WTC11 (cell line): ENCODE results near the gene TMEM231. TPM values are rescaled to one million over a fixed set of nuclear protein-coding genes. Genes with fewer than 3 reads are reported as not detected.
A peak's percentile ranks its signal among the peaks of the same experiment; 100 is the strongest.

Experiments
- ATAC-seq: fragments of 200-7000 bp; cut with Tn5 transposase; 2 replicates; pipeline ENCODE4 v1.10.0; 2021; ENCODE audit warnings: mild to moderate bottlenecking, moderate library complexity
- Bru-seq: library from RNA; stranded (reverse); fragments of 400-500 nt; gene quantifications from one replicate; lab custom pipeline; 2021; lab: Mats Ljungman, UMichigan
- CTCF ChIA-PET: fragments of 300-600 bp; sonication (Branson Sonifier 250); formaldehyde crosslinking; loops from one replicate; lab custom pipeline; 2021; ENCODE audit warnings: antibody characterized with exemption; lab: Charles Lee
- POLR2A ChIA-PET: fragments of 350-600 bp; sonication (Branson Sonifier 250); formaldehyde crosslinking; loops from one replicate; lab custom pipeline; 2021; ENCODE audit warnings: antibody characterized with exemption; lab: Charles Lee
- DNase-seq: peaks from one replicate; pipeline ENCODE4 v3.0.0; 2021; ENCODE audit warnings: low spot score
- H3K27ac Mint-ChIP-seq: 2 replicates; pipeline ENCODE4 v1.8.0; 2021; ENCODE audit warnings: mixed read lengths
- H3K27me3 Mint-ChIP-seq: 2 replicates; pipeline ENCODE4 v1.8.0; 2021; ENCODE audit warnings: low read depth, mild to moderate bottlenecking, moderate library complexity, mixed read lengths
- H3K36me3 Mint-ChIP-seq: 2 replicates; pipeline ENCODE4 v1.8.0; 2021; ENCODE audit warnings: mixed read lengths
- H3K4me1 Mint-ChIP-seq: 2 replicates; pipeline ENCODE4 v1.8.0; 2022; ENCODE audit warnings: mixed read lengths
- H3K4me3 Mint-ChIP-seq: 2 replicates; pipeline ENCODE4 v1.8.0; 2021; ENCODE audit warnings: mild to moderate bottlenecking, moderate library complexity, mixed read lengths
- H3K9me3 Mint-ChIP-seq: 2 replicates; pipeline ENCODE4 v1.8.0; 2021; ENCODE audit warnings: mixed read lengths
- ESRRA ChIP-seq: sonication (generic); formaldehyde crosslinking; IDR thresholded peaks from 2 replicates; pipeline ENCODE4 v1.8.1; 2022; ENCODE audit warnings: mild to moderate bottlenecking, missing genetic modification reagents, borderline replicate concordance
- FOXJ3 ChIP-seq: sonication (generic); formaldehyde crosslinking; IDR thresholded peaks from 2 replicates; pipeline ENCODE4 v1.9.0; 2021; ENCODE audit warnings: missing genetic modification reagents, mild to moderate bottlenecking, borderline replicate concordance
- FOXP1 ChIP-seq: sonication (generic); formaldehyde crosslinking; IDR thresholded peaks from 2 replicates; pipeline ENCODE4 v1.8.0; 2022; ENCODE audit warnings: missing genetic modification reagents, mild to moderate bottlenecking, moderate library complexity, borderline replicate concordance
- JAZF1 ChIP-seq: fragments of 250-450 bp; sonication (Bioruptor Pico); IDR thresholded peaks from 2 replicates; pipeline ENCODE4 v1.9.0; 2021; ENCODE audit warnings: moderate library complexity, mild to moderate bottlenecking, inconsistent platforms
- KAT7 ChIP-seq: sonication (generic); formaldehyde crosslinking; IDR thresholded peaks from 2 replicates; pipeline ENCODE4 v1.8.1; 2023; ENCODE audit warnings: missing genetic modification reagents, mild to moderate bottlenecking, borderline replicate concordance
- NR2C2 ChIP-seq: sonication (generic); formaldehyde crosslinking; IDR thresholded peaks from 2 replicates; pipeline ENCODE4 v1.8.0; 2022; ENCODE audit warnings: mild to moderate bottlenecking, missing genetic modification reagents
- RORB ChIP-seq: fragments of 250-450 bp; sonication (Bioruptor Pico); IDR thresholded peaks from 2 replicates; pipeline ENCODE4 v1.9.0; 2021; ENCODE audit warnings: mild to moderate bottlenecking
- ZNF263 ChIP-seq: sonication (generic); formaldehyde crosslinking; IDR thresholded peaks from 2 replicates; pipeline ENCODE4 v1.8.1; 2022; ENCODE audit warnings: low read depth, mild to moderate bottlenecking, moderate library complexity, missing genetic modification reagents
- ZNF317 ChIP-seq: sonication (generic); formaldehyde crosslinking; IDR thresholded peaks from 2 replicates; pipeline ENCODE4 v1.8.1; 2023; ENCODE audit warnings: low read depth, mild to moderate bottlenecking, moderate library complexity, missing genetic modification reagents, borderline replicate concordance
- long read RNA-seq, 3 experiments: library from RNA in 1 of 3; library from capped mRNA in 1 of 3; library from polyadenylated mRNA in 1 of 3; unstranded in 2 of 3; stranded (forward) in 1 of 3; transcript quantifications; one replicate each; pipeline ENCODE4 v2.0.0, GENCODE V29; 2021
- total RNA-seq: library from RNA; stranded (reverse); gene quantifications from 3 replicates; pipeline ENCODE4 v1.2.3, GENCODE V29; 2021
- TF ChIP-seq, protein P1 (sequence below): sonication (generic); formaldehyde crosslinking; conservative IDR thresholded peaks from 2 replicates; pipeline ENCODE4 v1.8.1; 2022; ENCODE audit warnings: mild to moderate bottlenecking, missing genetic modification reagents
- TF ChIP-seq, protein P2 (sequence below): sonication (generic); formaldehyde crosslinking; IDR thresholded peaks from 2 replicates; pipeline ENCODE4 v1.8.0; 2022; ENCODE audit warnings: mild to moderate bottlenecking, missing genetic modification reagents
- TF ChIP-seq, protein P3 (sequence below): fragments of 250-450 bp; sonication (Bioruptor Pico); conservative IDR thresholded peaks from 2 replicates; pipeline ENCODE4 v1.9.0; 2021; ENCODE audit warnings: mild to moderate bottlenecking
- TF ChIP-seq, protein P4 (sequence below): sonication (generic); formaldehyde crosslinking; IDR thresholded peaks from 2 replicates; pipeline ENCODE4 v1.8.1; 2023; ENCODE audit warnings: mild to moderate bottlenecking, moderate library complexity, missing genetic modification reagents
- TF ChIP-seq, protein P5 (sequence below): sonication (generic); formaldehyde crosslinking; IDR thresholded peaks from 2 replicates; pipeline ENCODE4 v1.8.0; 2022; ENCODE audit warnings: mild to moderate bottlenecking, missing genetic modification reagents
- TF ChIP-seq, protein P6 (sequence below): sonication (generic); formaldehyde crosslinking; IDR thresholded peaks from 2 replicates; pipeline ENCODE4 v1.8.0; 2023; ENCODE audit warnings: mild to moderate bottlenecking, missing genetic modification reagents
- TF ChIP-seq, protein P7 (sequence below): sonication (generic); formaldehyde crosslinking; IDR thresholded peaks from 2 replicates; pipeline ENCODE4 v1.8.1; 2023; ENCODE audit warnings: mild to moderate bottlenecking, missing genetic modification reagents, borderline replicate concordance
- TF ChIP-seq, protein P8 (sequence below): sonication (generic); formaldehyde crosslinking; IDR thresholded peaks from 2 replicates; pipeline ENCODE4 v1.8.1; 2023; ENCODE audit warnings: mild to moderate bottlenecking, missing genetic modification reagents, moderate library complexity

The TMEM231 gene, protein sequence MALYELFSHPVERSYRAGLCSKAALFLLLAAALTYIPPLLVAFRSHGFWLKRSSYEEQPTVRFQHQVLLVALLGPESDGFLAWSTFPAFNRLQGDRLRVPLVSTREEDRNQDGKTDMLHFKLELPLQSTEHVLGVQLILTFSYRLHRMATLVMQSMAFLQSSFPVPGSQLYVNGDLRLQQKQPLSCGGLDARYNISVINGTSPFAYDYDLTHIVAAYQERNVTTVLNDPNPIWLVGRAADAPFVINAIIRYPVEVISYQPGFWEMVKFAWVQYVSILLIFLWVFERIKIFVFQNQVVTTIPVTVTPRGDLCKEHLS
- total RNA-seq (9.2 to 12.0 TPM (median 10.7 TPM) in 3 replicates), Bru-seq, nascent RNA (percentile 50 among the genes with signal in this experiment)
- long read RNA-seq, experiment 1, full-length matches to known transcripts: 34 of 53 reads
- long read RNA-seq, experiment 1, partial matches to known transcripts: 1 of 53 reads
- long read RNA-seq, experiment 1, other reads (novel, unspliced or antisense): 18 of 53 reads
- long read RNA-seq, experiment 2, full-length matches to known transcripts: 4 of 7 reads
- long read RNA-seq, experiment 2, partial matches to known transcripts: 0 of 7 reads
- long read RNA-seq, experiment 2, other reads (novel, unspliced or antisense): 3 of 7 reads
- long read RNA-seq, experiment 3, full-length matches to known transcripts: 2 of 4 reads
- long read RNA-seq, experiment 3, partial matches to known transcripts: 1 of 4 reads
- long read RNA-seq, experiment 3, other reads (novel, unspliced or antisense): 1 of 4 reads

DNA sequence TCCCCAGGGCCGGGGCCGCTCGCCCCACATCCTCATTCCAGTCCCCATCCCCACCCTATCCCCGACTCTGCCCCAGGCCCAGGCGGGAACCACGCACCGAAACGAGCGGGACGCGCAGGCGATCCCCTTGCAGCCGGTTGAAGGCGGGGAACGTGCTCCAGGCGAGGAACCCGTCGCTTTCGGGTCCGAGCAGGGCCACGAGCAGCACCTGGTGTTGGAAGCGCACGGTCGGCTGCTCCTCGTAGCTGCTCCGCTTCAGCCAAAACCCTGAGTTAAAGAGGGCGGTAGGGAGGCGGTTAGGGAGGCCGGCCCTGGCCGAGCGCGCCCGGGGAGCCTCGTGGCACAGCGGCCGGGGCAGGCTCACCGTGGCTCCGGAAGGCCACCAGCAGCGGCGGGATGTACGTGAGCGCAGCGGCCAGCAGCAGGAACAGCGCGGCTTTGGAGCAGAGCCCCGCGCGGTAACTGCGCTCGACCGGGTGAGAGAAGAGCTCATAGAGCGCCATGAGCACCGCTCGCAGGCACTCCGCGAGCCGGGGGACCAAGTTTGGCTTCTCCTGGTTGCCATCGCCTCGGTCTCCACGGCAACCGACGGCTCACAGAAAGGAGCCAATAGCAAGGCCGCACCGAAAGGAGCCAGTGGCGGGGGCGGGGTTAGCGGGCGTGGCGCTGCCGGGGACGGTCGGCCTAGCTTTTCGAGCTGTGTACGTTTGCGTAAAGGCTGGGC, at the start of gene TMEM231:
Gene TMEM231 (minus strand): TSS at position 546 of the 724 bp plus-strand sequence. CDS start 43 bp downstream, at position 503.
- POLR2A ChIA-PET: interaction anchor here (0.8 to 1.7 kb wide), 4 partner anchors 20 to 122 kb away, joined by 3 to 7 read pairs (median 5); partner anchors contain the start of genes CFDP1, CHST5 and CHST6
- ATAC-seq: peak; percentile 86
- peak within 1 kb of the TSS; percentile 99 for H3K27ac Mint-ChIP-seq
- H3K27me3 Mint-ChIP-seq: peaks cover 3% of the 10 kb centered on the region; the same call in 1 of the 2 replicates
- H3K36me3 Mint-ChIP-seq: no peaks in the 10 kb centered on the region
- peaks cover 35% of the 10 kb centered on the region for H3K4me1 Mint-ChIP-seq
- CTCF ChIA-PET: interaction anchor here (0.8 to 3.1 kb wide), 5 partner anchors 21 to 91 kb away, joined by 3 to 29 read pairs (median 4); partner anchors contain the start of gene ADAT1
- peak; percentile 98 for DNase-seq
- peak within 1 kb of the TSS; percentile 100 for H3K4me3 Mint-ChIP-seq
- H3K9me3 Mint-ChIP-seq: peaks cover 3% of the 10 kb centered on the region; the same call in 1 of the 2 replicates
- TF ChIP-seq NR2C2 (CRISPR knock-in tag): no peak
- TF ChIP-seq, protein P1, sequence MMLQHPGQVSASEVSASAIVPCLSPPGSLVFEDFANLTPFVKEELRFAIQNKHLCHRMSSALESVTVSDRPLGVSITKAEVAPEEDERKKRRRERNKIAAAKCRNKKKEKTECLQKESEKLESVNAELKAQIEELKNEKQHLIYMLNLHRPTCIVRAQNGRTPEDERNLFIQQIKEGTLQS (CRISPR knock-in tag): no peak
- TF ChIP-seq, protein P2, sequence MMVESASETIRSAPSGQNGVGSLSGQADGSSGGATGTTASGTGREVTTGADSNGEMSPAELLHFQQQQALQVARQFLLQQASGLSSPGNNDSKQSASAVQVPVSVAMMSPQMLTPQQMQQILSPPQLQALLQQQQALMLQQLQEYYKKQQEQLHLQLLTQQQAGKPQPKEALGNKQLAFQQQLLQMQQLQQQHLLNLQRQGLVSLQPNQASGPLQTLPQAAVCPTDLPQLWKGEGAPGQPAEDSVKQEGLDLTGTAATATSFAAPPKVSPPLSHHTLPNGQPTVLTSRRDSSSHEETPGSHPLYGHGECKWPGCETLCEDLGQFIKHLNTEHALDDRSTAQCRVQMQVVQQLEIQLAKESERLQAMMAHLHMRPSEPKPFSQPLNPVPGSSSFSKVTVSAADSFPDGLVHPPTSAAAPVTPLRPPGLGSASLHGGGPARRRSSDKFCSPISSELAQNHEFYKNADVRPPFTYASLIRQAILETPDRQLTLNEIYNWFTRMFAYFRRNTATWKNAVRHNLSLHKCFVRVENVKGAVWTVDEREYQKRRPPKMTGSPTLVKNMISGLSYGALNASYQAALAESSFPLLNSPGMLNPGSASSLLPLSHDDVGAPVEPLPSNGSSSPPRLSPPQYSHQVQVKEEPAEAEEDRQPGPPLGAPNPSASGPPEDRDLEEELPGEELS: peak; percentile 84
- no peak for TF ChIP-seq FOXJ3 (CRISPR knock-in tag)
- TF ChIP-seq JAZF1 (CRISPR knock-in tag): no peak
- TF ChIP-seq ESRRA: no peak
- TF ChIP-seq, protein P3, sequence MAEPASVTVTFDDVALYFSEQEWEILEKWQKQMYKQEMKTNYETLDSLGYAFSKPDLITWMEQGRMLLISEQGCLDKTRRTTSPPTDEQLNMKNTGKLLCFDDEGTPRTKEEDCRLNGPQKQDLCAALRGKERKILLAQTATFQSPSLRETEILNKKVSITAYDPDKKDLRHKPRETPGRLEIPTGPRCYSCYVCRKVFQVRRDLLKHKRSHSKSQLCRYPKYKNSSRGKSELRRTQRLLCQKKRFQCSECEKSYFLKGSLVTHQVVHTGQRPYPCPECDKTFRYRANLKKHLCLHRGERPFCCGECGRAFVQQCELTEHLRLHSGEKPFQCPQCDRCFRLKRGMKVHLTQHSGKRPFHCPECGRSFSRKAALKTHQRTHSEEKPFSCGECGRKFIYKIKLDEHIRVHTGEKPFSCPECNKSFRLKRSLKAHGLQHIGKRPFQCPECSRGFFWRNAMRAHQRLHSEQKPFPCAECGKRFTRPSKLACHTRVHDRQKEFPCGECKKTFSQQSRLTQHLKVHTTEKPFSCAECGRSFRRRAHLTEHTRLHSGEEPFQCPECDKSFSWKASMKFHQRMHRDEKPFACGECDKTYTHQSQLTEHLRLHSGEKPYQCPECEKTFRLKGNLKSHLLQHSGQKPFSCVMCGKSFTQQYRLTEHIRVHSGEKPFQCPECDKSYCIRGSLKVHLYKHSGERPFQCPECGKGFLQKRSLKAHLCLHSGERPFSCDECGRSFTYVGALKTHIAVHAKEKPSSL (CRISPR knock-in tag): no peak
- TF ChIP-seq, protein P4, sequence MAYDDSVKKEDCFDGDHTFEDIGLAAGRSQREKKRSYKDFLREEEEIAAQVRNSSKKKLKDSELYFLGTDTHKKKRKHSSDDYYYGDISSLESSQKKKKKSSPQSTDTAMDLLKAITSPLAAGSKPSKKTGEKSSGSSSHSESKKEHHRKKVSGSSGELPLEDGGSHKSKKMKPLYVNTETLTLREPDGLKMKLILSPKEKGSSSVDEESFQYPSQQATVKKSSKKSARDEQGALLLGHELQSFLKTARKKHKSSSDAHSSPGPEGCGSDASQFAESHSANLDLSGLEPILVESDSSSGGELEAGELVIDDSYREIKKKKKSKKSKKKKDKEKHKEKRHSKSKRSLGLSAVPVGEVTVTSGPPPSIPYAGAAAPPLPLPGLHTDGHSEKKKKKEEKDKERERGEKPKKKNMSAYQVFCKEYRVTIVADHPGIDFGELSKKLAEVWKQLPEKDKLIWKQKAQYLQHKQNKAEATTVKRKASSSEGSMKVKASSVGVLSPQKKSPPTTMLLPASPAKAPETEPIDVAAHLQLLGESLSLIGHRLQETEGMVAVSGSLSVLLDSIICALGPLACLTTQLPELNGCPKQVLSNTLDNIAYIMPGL (CRISPR knock-in tag): 0 out of 2 replicates have a peak, but pooled peaks have one; percentile 32
- TF ChIP-seq ZNF317: peak; percentile 89
- TF ChIP-seq, protein P5, sequence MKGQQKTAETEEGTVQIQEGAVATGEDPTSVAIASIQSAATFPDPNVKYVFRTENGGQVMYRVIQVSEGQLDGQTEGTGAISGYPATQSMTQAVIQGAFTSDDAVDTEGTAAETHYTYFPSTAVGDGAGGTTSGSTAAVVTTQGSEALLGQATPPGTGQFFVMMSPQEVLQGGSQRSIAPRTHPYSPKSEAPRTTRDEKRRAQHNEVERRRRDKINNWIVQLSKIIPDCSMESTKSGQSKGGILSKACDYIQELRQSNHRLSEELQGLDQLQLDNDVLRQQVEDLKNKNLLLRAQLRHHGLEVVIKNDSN (CRISPR knock-in tag): peak; percentile 36; the same call in 1 of the 2 replicates
- TF ChIP-seq, protein P6, sequence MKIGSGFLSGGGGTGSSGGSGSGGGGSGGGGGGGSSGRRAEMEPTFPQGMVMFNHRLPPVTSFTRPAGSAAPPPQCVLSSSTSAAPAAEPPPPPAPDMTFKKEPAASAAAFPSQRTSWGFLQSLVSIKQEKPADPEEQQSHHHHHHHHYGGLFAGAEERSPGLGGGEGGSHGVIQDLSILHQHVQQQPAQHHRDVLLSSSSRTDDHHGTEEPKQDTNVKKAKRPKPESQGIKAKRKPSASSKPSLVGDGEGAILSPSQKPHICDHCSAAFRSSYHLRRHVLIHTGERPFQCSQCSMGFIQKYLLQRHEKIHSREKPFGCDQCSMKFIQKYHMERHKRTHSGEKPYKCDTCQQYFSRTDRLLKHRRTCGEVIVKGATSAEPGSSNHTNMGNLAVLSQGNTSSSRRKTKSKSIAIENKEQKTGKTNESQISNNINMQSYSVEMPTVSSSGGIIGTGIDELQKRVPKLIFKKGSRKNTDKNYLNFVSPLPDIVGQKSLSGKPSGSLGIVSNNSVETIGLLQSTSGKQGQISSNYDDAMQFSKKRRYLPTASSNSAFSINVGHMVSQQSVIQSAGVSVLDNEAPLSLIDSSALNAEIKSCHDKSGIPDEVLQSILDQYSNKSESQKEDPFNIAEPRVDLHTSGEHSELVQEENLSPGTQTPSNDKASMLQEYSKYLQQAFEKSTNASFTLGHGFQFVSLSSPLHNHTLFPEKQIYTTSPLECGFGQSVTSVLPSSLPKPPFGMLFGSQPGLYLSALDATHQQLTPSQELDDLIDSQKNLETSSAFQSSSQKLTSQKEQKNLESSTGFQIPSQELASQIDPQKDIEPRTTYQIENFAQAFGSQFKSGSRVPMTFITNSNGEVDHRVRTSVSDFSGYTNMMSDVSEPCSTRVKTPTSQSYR (CRISPR knock-in tag): no peak
- peak; percentile 67 for TF ChIP-seq FOXP1 (CRISPR knock-in tag)
- TF ChIP-seq, protein P7, sequence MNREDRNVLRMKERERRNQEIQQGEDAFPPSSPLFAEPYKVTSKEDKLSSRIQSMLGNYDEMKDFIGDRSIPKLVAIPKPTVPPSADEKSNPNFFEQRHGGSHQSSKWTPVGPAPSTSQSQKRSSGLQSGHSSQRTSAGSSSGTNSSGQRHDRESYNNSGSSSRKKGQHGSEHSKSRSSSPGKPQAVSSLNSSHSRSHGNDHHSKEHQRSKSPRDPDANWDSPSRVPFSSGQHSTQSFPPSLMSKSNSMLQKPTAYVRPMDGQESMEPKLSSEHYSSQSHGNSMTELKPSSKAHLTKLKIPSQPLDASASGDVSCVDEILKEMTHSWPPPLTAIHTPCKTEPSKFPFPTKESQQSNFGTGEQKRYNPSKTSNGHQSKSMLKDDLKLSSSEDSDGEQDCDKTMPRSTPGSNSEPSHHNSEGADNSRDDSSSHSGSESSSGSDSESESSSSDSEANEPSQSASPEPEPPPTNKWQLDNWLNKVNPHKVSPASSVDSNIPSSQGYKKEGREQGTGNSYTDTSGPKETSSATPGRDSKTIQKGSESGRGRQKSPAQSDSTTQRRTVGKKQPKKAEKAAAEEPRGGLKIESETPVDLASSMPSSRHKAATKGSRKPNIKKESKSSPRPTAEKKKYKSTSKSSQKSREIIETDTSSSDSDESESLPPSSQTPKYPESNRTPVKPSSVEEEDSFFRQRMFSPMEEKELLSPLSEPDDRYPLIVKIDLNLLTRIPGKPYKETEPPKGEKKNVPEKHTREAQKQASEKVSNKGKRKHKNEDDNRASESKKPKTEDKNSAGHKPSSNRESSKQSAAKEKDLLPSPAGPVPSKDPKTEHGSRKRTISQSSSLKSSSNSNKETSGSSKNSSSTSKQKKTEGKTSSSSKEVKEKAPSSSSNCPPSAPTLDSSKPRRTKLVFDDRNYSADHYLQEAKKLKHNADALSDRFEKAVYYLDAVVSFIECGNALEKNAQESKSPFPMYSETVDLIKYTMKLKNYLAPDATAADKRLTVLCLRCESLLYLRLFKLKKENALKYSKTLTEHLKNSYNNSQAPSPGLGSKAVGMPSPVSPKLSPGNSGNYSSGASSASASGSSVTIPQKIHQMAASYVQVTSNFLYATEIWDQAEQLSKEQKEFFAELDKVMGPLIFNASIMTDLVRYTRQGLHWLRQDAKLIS: no peak
- TF ChIP-seq, protein P8, sequence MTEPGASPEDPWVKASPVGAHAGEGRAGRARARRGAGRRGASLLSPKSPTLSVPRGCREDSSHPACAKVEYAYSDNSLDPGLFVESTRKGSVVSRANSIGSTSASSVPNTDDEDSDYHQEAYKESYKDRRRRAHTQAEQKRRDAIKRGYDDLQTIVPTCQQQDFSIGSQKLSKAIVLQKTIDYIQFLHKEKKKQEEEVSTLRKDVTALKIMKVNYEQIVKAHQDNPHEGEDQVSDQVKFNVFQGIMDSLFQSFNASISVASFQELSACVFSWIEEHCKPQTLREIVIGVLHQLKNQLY (CRISPR knock-in tag): 0 out of 2 replicates have a peak, but pooled peaks have one; percentile 11
- TF ChIP-seq RORB (CRISPR knock-in tag): no peak
- TF ChIP-seq ZNF263 (CRISPR knock-in tag): no peak
- TF ChIP-seq KAT7 (CRISPR knock-in tag): no peak
